Skeletal muscle cell (primary cell): ENCODE results near the gene ZNF674.
"Not testable (repeated sequence)": the region's sequence is repeated elsewhere in the genome, so short reads cannot be mapped to it uniquely, and the experiment has no call there.

ENCODE experiments used
- DNase-seq: peaks from one replicate; pipeline ENCODE4 v3.0.0-alpha.2; 2010; ENCODE audit warnings: low read depth
- H3K4me3 ChIP-seq: 2 replicates; pipeline ENCODE4 v1.5.1; 2011; ENCODE audit warnings: low read depth, mild to moderate bottlenecking, control low read depth, low read length, moderate library complexity

The ZNF674 gene

DNA sequence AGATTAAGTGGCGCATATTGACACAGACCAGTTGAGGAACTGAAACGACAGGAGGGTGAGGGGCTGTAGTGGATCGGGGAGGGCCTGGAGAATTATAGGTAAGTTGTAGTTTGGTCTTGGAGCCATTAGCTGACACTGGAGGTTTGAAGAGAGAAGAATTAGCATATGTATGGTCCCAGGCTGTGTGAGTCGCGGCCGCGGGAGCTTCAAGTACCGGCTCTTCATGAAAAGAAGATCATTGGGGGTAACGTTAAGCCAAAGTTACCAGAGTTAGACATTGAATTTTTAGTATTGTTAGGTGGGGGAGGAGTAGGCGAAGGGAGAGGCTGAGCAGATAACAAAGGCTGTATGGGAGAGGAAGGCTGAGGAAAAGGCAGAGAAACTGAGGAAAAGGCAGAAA, 56.5 kb downstream of the ZNF674 start:
- no peak for DNase-seq
- H3K4me3 ChIP-seq = no peak overlapping the region

DNA sequence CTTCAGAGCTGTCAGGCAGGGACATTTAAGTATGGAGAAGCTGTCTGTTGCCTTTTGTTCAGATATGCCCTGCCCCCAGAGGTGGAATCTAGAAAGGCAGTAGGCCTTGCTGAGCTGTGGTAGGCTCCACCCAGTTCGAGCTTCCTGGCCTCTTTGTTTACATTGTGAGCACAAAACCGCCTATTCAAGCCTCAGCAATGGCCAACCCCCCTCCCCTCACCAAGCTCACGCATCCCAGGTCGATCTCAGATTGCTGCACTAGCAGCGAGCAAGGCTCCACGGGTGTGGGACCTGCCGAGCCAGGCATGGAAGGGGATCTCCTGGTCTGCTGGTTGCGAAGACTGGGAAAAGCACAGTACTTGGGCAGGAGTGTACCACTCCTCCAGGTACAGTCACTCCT, 59.3 kb downstream of the ZNF674 start:
- DNase-seq = no peak
- no peak overlapping the region for H3K4me3 ChIP-seq

DNA sequence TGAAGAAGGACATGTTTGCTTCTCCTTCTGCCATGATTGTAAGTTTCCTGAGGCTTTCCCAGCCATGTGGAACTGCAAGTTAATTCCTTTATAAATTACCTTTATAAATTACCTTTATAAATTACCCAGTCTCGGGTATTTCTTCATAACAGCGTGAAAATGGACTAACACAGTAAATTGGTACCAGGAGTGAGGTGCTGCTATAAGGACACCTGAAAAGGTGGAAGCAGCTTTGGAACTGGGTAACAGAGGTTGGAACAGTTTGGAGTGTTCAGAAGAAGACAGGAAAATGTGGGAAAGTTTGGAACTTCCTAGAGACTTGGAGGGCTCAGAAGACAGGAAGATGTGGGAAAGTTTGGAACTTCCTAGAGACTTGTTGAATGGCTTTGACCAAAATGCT, 66.6 kb downstream of the ZNF674 start:
- DNase-seq, H3K4me3 ChIP-seq: not testable (repeated sequence)

DNA sequence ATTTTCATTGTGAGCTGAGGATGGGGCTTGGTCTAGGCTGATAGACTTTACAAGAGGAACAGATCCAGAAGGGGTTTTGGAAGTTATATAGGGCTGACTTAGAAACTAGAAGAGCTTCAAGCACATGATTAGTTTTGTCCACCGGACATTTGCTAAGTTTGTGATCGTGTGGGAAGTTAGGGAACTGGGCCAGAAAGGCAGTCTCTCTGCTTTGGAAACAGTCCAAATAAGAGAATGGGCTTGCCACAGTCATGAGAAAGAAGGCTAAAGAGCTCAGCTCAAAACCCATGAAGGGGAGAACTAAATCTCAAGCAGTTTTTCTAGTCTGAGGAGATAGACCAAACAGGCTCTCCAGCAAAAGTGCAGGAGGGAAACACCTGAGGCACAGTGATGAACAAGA, 67.8 kb downstream of the ZNF674 start:
- no peak overlapping the region for H3K4me3 ChIP-seq
- peak; percentile 12 for DNase-seq

DNA sequence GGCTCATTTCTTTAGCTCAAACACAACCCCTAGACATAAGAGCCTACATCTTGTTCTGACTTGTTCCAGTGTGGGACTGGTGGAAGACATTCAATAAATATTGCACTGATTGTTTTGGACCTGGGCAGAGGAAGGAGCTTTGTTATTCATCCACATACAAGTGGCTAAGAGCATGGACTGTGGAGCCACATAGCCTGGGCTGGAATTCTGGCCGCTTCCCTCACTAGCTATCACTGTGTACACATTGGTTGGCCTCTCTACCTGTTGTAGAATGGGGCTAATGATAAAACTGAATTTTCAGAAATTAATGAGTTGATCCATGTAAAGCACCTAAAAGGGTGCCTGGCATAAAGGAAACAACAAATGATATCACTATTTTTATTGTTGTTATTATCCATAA, 80.0 kb downstream of the ZNF674 start:
- DNase-seq = no peak
- no peak overlapping the region for H3K4me3 ChIP-seq

DNA sequence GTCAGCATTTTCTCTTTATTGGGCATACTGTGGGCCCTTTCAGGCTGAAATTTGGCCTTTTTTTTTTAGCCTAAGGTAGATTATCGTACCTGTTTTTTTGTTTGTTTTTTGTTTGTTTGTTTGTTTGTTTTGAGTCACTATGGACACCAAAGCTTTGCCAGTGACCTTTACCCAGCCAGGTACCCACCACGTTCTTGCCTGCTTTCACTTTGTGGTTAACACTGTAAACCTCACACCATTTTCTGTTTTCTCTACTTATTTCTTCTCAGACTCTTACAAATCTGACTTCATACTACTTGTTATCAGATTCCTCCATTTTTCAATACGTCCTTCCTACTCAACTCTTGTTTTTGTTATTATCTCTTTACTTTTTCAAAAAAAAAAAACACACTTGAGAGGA, 81.5 kb downstream of the ZNF674 start:
- H3K4me3 ChIP-seq = no peak overlapping the region
- no peak for DNase-seq

DNA sequence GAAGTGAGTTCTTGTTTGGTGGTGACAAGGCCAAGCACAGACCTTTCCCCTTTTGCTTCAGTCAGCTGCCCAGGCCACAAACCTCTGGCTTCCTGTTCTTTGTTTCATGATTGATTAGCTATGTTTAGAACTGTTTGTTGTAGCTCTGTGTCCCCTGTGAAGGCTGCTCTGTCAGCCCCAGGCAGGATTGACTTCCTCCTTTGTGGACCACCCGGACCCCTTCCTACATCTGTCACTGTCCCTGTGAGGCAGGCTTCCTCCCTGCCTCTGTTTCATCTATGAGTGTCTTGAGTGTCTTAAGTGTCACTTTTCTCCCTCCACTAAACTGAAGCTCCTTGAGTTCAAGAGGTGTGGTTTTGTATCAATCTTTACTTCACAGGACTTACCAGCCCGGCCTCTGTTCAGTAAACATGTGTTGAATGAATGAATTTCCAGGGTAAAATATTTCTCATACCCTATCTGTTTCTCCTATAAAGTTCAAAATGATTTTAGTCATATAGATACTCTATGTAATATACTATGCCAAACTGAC, 83.5 kb downstream of the ZNF674 start:
- DNase-seq = no peak
- no peak overlapping the region for H3K4me3 ChIP-seq

DNA sequence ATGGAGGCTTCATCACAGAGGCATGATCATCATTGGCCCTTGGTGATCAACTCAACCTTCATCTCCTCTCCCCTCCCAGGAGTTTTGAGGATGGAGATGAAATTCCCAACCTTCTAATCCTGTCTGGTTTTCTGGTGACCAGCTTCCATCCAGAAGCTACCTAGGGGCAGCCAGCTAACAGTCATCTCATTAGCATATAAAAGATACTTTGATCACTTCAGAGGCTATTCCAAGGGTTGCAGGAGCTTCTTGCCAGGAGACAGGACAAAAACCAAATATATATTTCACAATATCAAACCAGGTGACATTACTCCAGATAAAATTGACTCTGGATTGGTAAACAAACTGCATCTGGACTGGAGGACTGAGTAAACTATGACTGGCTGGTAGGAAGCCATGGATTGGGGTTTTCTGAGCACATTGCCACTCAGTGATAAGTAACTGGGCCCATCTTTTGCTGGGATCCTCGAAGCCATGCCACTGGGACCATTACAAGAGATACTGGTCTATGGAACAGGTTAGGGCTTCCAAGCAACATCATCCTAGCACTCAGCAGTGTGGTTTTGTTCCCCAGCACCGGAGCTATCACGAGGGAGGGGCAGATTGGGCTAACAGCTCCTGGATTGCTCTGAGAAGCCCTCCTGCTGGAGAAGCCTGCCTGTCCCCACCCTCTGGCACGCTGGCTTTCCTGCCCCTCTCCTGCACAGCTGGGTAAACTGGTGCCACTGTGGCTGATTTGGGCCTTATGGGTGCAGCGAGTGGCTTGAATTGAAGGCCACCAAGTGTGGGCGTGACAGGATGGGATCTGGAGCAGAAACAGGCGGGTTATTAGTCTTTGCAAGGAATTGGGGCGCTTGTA, 84.2 kb downstream of the ZNF674 start:
- not testable (repeated sequence) for H3K4me3 ChIP-seq, DNase-seq

DNA sequence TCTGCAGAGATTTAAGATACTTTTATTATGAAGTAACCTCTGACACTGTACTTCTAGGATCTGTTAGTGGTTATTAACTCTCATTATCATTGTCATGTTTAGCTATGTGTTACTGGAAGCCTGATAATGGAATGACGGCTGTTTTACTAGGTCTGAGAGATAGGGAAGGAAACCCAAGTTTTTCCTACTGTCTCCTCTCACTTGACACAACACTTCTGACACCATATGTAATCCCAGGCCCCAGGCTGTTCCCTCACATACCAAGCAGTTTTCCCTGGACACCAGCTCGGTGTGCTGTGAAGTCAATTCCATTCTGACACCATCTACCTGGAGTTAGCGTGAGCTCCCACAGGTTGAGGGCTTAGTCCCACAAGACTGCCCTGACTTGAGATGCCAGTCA, 85.6 kb downstream of the ZNF674 start:
- no peak overlapping the region for H3K4me3 ChIP-seq
- no peak for DNase-seq

DNA sequence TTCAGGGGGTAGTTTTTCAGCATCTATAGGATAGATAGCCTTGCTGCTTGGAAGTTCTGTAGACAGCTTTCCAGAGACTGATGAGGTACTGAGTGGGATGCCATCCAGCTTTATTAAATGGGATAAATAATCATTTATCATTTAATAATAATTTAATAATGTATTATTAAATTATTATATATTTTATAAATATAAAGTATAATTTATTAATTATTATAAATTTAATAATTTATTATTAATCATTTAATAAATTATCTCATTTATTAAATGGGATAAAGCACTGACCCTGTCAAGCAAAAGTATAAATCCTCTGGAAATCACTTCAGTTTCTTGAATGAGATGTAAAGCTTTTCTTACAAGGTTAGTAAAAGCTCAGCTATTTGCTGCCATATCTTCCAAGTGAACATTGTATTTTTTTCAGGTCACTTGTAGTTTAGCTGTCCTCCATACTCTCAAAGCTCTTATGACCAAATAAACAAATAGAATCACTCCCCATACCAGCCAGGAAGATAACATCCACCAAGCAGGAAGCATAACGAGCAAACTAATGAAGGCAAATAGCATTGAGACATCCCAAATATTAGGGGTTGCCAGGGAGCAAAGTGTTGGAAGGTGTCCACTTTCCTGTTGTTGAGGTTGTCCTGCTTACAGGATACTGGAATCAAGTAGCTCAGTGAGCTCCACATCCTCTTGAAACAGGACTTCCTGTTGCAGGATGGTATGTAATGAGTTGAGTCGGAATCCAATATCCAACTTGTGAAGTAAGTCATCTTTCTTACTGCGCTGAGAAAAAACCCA, 88.9 kb downstream of the ZNF674 start:
- no peak overlapping the region for H3K4me3 ChIP-seq
- no peak for DNase-seq
